ENCODE measurements around the gene B3GAT1.

DNA sequence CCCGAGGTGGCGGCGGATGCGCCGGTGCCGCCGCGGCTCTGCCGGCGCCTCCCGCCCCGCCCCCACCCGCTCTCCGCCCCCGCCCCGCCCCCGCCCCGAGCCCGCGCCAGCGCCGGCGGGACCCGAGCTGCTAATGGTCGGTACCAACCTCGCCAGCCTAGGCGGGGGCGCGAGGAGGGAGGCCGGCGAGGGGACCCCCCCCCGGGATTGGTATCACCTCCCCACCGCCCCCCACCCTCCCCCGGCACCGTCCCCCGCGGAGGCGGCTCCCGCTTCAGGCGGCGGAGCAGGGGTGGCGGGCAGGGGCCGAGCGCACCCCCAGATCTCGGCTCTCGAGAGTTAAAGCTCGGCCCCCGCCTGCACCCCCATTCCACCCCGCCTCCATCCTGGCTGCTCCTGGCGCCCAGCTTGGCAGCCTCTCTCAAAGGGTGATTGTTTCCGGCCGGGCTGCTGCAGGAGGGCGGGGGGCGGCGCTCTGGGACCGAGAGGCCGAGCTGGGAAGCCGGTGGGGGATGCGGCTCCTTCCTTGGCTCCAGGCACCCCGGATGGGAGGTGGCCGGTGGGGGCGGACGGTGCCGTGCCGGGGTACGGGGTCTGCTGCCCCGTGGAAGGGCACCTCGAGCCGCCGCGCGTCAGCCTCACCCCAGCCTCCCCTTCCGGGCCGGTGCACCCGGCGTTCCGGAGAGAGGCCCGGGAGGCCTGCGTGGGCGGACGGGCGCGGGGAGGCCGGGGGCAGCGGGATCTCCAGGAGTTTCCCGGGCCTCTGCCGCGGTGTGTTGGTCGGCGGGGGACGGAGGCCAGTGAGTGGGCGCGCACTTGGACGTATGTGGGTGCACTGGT lies at the start of gene B3GAT1:
- no peak for TF ChIP-seq POLR2A (IDR thresholded peaks at IDR 0.05; ENCODE audit: low read depth)
- TF ChIP-seq, protein P1, sequence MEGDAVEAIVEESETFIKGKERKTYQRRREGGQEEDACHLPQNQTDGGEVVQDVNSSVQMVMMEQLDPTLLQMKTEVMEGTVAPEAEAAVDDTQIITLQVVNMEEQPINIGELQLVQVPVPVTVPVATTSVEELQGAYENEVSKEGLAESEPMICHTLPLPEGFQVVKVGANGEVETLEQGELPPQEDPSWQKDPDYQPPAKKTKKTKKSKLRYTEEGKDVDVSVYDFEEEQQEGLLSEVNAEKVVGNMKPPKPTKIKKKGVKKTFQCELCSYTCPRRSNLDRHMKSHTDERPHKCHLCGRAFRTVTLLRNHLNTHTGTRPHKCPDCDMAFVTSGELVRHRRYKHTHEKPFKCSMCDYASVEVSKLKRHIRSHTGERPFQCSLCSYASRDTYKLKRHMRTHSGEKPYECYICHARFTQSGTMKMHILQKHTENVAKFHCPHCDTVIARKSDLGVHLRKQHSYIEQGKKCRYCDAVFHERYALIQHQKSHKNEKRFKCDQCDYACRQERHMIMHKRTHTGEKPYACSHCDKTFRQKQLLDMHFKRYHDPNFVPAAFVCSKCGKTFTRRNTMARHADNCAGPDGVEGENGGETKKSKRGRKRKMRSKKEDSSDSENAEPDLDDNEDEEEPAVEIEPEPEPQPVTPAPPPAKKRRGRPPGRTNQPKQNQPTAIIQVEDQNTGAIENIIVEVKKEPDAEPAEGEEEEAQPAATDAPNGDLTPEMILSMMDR (IDR thresholded peaks at IDR 0.05), result no peak
